ENCODE results near the gene MEGF11. TPM values are rescaled to one million over a fixed set of nuclear protein-coding genes. Genes with fewer than 3 reads are reported as not detected.
"Not testable (repeated sequence)": the region's sequence is repeated elsewhere in the genome, so short reads cannot be mapped to it uniquely, and the experiment has no call there.

Gene MEGF11
- polyA plus RNA-seq, 3 donors, result 2.6 to 3.5 (median 2.7) TPM

DNA sequence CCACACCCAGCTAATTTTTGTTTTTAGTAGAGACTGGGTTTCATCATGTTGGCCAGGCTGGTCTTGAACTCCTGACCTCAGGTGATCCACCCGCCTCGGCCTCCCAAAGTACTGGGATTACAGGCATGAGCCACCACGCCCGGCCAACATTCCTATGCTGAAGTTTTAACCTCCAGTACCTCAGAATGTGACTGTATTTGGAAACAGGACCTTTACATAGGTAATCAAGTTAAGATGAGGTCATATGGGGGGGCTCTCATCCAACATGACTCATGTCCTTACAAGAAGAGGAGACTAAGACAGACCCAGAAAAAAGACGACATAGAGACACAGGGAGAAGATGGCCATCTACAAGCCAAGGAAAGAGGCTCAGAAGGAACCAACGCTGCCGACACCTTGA, 277.4 kb downstream of the MEGF11 start:
- not testable (repeated sequence) for DNase-seq

- DNase-seq, result no peak
Observed at GRCh38 chr15:65971741-65971995, 281.9 kb downstream of the MEGF11 start.

- no peak for DNase-seq
Observed at GRCh38 chr15:65970937-65971740, 282.4 kb downstream of the MEGF11 start.

DNA sequence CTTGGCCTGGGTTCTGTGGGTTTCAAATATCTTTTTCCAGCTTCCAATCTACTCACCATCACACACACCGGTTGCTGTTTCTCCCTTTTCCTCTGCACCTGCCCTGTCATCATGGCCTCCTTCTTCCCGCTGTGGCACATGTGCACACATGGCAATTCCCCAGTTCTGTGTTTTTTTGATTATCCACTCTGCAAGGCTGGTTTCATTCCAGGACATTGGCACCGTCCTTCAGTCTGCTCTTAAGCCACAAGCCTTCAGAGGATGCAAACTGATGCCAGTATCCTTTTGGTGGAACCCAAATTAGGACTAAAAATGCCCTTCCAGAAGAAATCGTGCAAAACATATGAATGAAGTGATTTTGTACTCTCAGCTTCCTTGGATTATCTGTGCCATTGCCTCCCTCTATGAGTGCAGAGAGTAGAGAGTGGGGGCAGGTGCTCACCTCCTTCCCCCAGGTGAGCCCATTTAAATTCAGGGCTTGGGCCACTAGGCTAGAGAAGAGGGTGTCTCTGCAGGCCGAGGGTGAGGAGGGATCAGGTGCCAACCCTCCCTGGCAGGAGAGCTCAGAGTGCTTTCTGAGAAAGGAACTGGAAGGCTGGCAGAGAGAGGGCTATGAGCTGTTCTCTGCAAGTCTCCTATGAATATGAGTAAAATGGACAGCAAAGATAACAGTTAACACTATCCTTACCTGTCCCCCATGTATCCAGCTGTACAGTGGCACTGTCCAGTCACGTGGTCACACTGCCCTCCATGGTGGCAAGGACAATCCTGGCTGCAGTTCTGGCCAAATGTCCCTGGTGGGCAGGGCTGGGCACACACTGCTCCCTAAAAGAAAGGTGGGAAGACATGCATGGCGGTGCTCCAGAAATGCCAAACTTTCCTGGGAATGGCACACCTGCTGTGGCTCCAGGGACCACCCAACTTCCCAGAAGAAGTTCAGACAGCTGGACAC, 283.4 kb downstream of the MEGF11 start:
- no peak for DNase-seq

DNA sequence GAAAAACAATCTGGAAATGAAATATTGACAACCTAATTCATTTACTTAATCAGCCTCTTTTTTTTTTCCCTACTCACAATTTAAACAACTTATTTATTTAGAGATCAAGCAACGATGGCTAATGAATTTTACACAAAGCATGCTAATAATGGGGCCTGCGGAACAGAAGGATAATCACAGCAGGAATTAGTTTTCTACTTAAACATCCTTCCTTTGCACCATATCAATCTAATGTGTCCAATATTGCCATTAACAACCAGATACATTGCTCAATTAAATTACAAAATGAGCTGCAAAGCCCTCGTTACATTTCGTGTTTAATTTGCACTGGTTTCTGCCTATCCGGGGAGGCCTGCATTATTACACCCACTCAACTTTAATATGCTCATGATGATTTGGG, 285.0 kb downstream of the MEGF11 start:
- DNase-seq, result no peak

DNA sequence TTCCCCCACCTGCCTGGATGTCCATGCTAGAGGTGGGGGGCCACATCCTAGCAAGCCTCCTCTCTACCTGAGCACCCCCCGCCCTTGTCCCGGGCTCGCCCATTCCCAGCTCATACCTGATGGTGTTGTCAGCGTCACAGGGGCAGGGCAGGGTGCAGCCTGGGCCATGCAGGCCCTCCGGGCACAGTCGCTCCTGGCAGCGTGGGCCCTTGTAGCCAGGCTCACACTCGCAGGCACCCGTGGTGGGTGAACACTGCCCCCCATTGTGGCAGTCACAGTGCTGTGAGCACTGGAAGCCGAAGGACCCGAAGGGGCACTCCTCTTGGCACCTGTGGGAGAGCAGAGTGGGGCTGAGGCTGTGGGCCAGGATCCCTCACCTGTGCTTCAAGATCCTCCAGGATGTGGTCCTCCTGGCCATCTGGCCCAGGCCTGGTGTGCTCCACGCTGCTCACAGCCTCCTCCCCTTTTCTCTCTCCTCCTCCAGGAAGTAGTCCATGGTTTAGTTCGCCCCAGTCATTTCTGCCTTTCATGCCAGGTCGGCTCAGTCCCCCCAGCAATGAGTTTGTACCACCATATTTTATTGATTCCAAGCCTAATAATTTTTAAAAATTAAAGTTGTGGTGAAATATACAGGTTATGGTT, 288.6 kb downstream of the MEGF11 start:
- no peak for DNase-seq

GRCh38 chr15:65963911-65964482, 289.6 kb downstream of the MEGF11 start:
- no peak for DNase-seq

- no peak for DNase-seq
Observed at GRCh38 chr15:65963358-65963757, 290.2 kb downstream of the MEGF11 start.

GRCh38 chr15:65962187-65962586, 291.4 kb downstream of the MEGF11 start:
- DNase-seq, result no peak

GRCh38 chr15:65960586-65960985, 293.0 kb downstream of the MEGF11 start:
- DNase-seq, result no peak

DNA sequence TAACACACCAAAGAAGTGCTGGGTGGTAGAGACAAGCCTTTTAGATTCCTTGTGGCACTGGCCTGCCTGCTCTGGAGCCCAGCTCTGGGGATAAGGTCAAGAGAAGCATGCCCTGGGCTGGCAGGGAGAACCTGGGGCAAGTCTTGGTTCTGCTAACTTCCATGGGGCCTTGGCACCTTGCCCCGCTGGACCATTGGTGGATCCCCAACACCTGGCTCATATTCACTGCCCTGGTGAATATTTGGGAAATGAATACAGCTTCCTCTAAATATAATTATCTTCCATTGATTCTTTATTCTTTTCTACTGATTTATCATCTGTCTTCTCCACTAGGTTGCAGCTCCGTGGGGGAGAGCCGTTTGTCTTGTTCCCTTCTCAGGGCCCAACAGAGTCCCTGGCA, 294.7 kb downstream of the MEGF11 start:
- no peak for DNase-seq

DNA sequence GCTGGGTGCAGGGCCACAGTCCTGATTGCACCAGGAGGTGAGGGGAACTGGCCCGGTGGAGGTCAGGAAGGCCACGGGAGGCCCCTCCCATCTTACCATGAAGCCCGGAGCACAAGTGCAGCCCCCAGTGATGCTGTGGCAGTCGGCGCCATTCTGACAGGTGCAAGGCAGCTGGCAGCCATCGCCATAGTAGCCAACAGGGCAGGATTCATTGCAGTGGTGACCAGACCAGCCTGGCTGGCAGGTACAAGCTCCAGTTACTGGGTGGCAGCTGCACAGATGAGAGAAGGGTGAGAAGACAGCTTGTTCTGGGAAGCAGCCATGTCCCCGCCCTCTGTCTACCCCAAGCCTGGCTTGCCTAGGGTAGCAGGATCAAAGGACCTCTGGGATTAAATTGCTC, 296.1 kb downstream of the MEGF11 start:
- no peak for DNase-seq

DNA sequence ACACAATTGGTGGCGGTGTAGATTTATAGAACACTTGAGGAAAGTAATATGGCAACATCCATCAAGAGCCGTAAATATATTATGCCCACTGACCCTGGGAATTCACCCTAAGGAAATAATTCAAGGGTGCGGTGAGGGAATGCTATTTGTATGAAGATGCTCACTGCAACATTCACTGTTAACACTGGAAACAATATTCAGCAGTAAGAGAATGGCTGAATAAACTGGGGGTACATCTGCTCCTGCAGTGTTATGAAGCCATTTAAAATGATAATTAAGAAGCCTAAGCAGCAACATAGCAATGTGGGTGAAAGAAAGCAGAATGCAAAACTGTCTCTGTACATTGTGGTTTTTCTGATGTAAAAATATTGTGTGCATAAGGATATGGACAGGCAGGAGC, 296.7 kb downstream of the MEGF11 start:
- DNase-seq, result no peak

- no peak for DNase-seq
Observed at GRCh38 chr15:65956307-65956706, 297.2 kb downstream of the MEGF11 start.

GRCh38 chr15:65954289-65954741, 299.2 kb downstream of the MEGF11 start:
- DNase-seq, result no peak

DNA sequence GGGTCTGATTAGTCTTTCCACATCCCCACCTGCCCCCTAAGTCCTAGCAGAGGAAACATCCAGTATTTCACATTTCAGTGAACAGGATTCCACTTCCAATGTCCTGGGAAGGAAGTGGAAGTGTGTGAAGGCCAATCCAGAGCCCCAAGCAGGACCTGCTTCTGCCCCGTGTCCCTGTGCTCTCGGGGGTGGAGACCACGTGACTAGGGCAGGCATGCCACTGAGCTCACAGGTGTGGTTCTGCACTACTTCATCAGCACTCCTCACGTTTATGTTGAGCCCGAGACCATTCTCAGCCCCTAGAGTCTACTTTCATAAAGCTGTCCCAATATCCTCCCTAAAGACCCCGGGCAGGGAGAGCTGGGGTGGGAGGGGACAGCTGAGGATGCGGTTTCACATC, 299.9 kb downstream of the MEGF11 start:
- no peak for DNase-seq

- DNase-seq, result peak; percentile 82
Observed at GRCh38 chr15:65952391-65953053, 301.0 kb downstream of the MEGF11 start.

DNA sequence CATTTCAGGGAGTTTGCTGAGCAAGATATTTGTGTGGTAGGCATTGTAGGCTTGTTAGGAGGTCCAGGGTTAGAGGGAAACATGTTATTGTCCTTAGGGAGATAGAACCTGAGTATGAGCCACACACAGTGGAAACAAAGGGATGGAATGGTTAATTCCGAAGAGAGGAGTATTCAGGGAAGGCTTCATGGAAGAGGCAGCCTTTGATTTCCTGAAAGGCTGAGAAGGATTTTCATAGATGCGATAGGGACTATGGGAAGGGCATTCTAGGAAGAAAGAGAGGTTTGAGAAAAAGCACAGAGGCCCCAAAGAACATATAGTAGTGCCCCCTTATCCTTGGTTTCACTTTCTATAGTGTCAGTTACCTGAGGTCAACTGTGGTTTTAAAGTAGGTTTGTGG, 302.5 kb downstream of the MEGF11 start:
- no peak for DNase-seq

DNA sequence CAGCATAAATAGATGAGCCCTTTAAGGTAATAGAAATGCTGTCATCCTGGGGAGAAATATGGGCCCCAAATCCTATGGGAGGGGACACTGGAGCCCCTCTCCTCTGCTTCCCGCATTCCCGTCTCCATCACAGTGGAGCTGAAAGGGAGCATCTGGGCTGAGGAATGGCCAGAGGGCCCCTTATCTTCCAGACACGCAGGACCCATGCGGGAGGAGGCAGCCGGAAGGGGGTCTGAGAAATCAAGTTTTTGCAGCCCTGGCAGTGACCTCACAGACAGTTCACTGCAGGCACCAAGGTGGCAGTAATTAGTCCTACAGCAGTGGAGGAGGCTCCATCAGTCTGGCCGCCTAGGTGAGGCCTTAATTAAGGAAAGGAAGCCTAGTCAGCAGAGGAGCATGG, 304.1 kb downstream of the MEGF11 start:
- no peak for DNase-seq

GRCh38 chr15:65949011-65949410, 304.5 kb downstream of the MEGF11 start:
- DNase-seq, result peak; percentile 29

GRCh38 chr15:65948383-65948782, 305.2 kb downstream of the MEGF11 start:
- DNase-seq, result no peak

GRCh38 chr15:65947041-65947440, 306.5 kb downstream of the MEGF11 start:
- DNase-seq, result no peak
